ENCODE results near the gene NR5A2.

DNA sequence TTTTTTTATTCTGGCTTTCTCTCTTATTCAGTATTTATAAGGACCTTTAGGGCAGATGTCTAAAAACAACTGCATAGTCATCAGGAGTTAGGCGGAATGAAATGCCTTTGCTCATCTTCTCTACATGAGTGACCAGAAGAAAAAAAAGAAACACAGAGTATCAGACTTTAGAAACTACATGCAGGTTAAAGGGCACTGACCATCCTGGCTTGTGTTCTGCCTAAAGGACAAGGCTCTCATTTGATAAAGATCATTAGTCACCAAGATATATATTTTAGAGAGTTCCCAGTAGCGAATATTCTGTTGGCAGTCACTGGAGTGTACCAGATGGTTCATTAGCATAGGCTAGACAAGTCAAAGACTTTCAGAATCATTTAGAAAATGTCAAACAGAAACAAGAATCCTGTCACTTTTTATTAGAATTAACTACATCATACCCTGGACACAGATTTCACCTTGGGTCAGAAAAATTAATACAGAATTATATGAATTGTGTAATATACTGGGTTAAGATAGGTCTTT, 145.6 kb downstream of the NR5A2 start:
- no peak for TF ChIP-seq CTCF (IDR thresholded peaks at IDR 0.05 in 2 of 3, conservative IDR thresholded peaks at IDR 0.05 in 1 of 3; ENCODE audit: control insufficient read depth in 2 of 3, extremely low read depth in 1 of 3, insufficient read depth in 1 of 3, low read depth in 3 of 3, low read length in 3 of 3)
- TF ChIP-seq POLR2A (IDR thresholded peaks at IDR 0.05; ENCODE audit: low read depth, low read length), result no peak
- TF ChIP-seq, protein P1, sequence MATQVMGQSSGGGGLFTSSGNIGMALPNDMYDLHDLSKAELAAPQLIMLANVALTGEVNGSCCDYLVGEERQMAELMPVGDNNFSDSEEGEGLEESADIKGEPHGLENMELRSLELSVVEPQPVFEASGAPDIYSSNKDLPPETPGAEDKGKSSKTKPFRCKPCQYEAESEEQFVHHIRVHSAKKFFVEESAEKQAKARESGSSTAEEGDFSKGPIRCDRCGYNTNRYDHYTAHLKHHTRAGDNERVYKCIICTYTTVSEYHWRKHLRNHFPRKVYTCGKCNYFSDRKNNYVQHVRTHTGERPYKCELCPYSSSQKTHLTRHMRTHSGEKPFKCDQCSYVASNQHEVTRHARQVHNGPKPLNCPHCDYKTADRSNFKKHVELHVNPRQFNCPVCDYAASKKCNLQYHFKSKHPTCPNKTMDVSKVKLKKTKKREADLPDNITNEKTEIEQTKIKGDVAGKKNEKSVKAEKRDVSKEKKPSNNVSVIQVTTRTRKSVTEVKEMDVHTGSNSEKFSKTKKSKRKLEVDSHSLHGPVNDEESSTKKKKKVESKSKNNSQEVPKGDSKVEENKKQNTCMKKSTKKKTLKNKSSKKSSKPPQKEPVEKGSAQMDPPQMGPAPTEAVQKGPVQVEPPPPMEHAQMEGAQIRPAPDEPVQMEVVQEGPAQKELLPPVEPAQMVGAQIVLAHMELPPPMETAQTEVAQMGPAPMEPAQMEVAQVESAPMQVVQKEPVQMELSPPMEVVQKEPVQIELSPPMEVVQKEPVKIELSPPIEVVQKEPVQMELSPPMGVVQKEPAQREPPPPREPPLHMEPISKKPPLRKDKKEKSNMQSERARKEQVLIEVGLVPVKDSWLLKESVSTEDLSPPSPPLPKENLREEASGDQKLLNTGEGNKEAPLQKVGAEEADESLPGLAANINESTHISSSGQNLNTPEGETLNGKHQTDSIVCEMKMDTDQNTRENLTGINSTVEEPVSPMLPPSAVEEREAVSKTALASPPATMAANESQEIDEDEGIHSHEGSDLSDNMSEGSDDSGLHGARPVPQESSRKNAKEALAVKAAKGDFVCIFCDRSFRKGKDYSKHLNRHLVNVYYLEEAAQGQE (IDR thresholded peaks at IDR 0.05; ENCODE audit: low read depth, low read length), result no peak
- TF ChIP-seq JUNB (IDR thresholded peaks at IDR 0.05), result no peak
- TF ChIP-seq POLR2AphosphoS5 (IDR thresholded peaks at IDR 0.05; ENCODE audit: low read length), result no peak
- TF ChIP-seq, protein P2, sequence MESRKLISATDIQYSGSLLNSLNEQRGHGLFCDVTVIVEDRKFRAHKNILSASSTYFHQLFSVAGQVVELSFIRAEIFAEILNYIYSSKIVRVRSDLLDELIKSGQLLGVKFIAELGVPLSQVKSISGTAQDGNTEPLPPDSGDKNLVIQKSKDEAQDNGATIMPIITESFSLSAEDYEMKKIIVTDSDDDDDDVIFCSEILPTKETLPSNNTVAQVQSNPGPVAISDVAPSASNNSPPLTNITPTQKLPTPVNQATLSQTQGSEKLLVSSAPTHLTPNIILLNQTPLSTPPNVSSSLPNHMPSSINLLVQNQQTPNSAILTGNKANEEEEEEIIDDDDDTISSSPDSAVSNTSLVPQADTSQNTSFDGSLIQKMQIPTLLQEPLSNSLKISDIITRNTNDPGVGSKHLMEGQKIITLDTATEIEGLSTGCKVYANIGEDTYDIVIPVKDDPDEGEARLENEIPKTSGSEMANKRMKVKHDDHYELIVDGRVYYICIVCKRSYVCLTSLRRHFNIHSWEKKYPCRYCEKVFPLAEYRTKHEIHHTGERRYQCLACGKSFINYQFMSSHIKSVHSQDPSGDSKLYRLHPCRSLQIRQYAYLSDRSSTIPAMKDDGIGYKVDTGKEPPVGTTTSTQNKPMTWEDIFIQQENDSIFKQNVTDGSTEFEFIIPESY (IDR thresholded peaks at IDR 0.05), result no peak
- TF ChIP-seq ATF2 (IDR thresholded peaks at IDR 0.05; ENCODE audit: low read length), result no peak
- TF ChIP-seq, protein P3, sequence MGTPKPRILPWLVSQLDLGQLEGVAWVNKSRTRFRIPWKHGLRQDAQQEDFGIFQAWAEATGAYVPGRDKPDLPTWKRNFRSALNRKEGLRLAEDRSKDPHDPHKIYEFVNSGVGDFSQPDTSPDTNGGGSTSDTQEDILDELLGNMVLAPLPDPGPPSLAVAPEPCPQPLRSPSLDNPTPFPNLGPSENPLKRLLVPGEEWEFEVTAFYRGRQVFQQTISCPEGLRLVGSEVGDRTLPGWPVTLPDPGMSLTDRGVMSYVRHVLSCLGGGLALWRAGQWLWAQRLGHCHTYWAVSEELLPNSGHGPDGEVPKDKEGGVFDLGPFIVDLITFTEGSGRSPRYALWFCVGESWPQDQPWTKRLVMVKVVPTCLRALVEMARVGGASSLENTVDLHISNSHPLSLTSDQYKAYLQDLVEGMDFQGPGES (IDR thresholded peaks at IDR 0.05), result no peak
- TF ChIP-seq MYC (IDR thresholded peaks at IDR 0.05; ENCODE audit: insufficient read depth, insufficient read length, insufficient replicate concordance, low read length, severe bottlenecking), result no peak
- no peak for TF ChIP-seq SMC3 (IDR thresholded peaks at IDR 0.05; ENCODE audit: borderline replicate concordance, low read length)
- TF ChIP-seq NR2C1 (IDR thresholded peaks at IDR 0.05), result no peak
- no peak for TF ChIP-seq FOXK2 (IDR thresholded peaks at IDR 0.05)
- no peak for TF ChIP-seq SPI1 (IDR thresholded peaks at IDR 0.05; ENCODE audit: borderline replicate concordance, insufficient read depth, low read depth, low read length)

Data from GM12878 (cell line).